HFFc6 (cell line): ENCODE data around the gene PRKG1. TPM values are rescaled to one million over a fixed set of nuclear protein-coding genes. Genes with fewer than 3 reads are reported as not detected.

Experiments used
- DNase-seq: peaks from one replicate; pipeline ENCODE4 v3.0.0-alpha.2; 2018
- H3K27ac Mint-ChIP-seq: 2 replicates; pipeline ENCODE4 v1.8.0; 2020; ENCODE audit warnings: mild to moderate bottlenecking, mixed read lengths
- H3K27me3 Mint-ChIP-seq: 2 replicates; pipeline ENCODE4 v1.8.0; 2021; ENCODE audit warnings: mild to moderate bottlenecking, moderate library complexity, mixed read lengths; ENCODE audit not compliant: insufficient read depth
- H3K36me3 Mint-ChIP-seq: 2 replicates; pipeline ENCODE4 v1.8.0; 2021; ENCODE audit warnings: low read depth, mixed read lengths
- H3K4me1 Mint-ChIP-seq: 2 replicates; pipeline ENCODE4 v1.8.0; 2020; ENCODE audit warnings: low read depth, mixed read lengths
- H3K4me3 Mint-ChIP-seq: 2 replicates; pipeline ENCODE4 v1.8.0; 2020; ENCODE audit warnings: mild to moderate bottlenecking, moderate library complexity, mixed read lengths
- H3K9me3 Mint-ChIP-seq: 2 replicates; pipeline ENCODE4 v1.8.0; 2020; ENCODE audit warnings: mild to moderate bottlenecking, mixed read lengths
- CTCF ChIP-seq: fragments of 200-600 bp; sonication (generic); IDR thresholded peaks from 2 replicates; pipeline ENCODE4 v1.5.0; 2021; ENCODE audit warnings: antibody characterized with exemption, mild to moderate bottlenecking
- total RNA-seq, 6 experiments: library from RNA; stranded (reverse); fragmentation: NEBNext Ultra II Directional; extraction: Animal tissue kit (Norgen Biotek cat#: 25700); gene quantifications; 2 replicates in 1 of 6; 3 replicates in 5 of 6; pipeline ENCODE4 v1.2.3, GENCODE V29; 2021

The PRKG1 gene
- total RNA-seq, 6 experiments from 2014 or later: 9.3 to 10.1 (median 9.8) TPM

GRCh38 chr10:52011118-52011517, 936.8 kb downstream of the PRKG1 start:
- Mint-ChIP-seq H3K27me3 (no peaks in the 10 kb centered on the region), H3K4me3 (no peak overlapping the region), H3K36me3 (no peaks in the 10 kb centered on the region), H3K27ac (no peak overlapping the region), H3K9me3 (0 out of 2 replicates have a peak, but pooled peaks cover 5% of the 10 kb centered on the region), H3K4me1 (no peaks in the 10 kb centered on the region)
- no peak for TF ChIP-seq CTCF
- DNase-seq: no peak

- DNase-seq: no peak
- Mint-ChIP-seq H3K4me3 (no peak overlapping the region), H3K9me3 (0 out of 2 replicates have a peak, but pooled peaks cover under 1% of the 10 kb centered on the region), H3K4me1 (no peaks in the 10 kb centered on the region), H3K27ac (no peak overlapping the region), H3K27me3 (no peaks in the 10 kb centered on the region), H3K36me3 (no peaks in the 10 kb centered on the region)
- TF ChIP-seq CTCF: no peak
Measured at GRCh38 chr10:52019077-52019555, 944.8 kb downstream of the PRKG1 start.

- Mint-ChIP-seq H3K36me3 (no peaks in the 10 kb centered on the region), H3K4me3 (no peak overlapping the region), H3K9me3 (no peaks in the 10 kb centered on the region), H3K27me3 (no peaks in the 10 kb centered on the region), H3K4me1 (no peaks in the 10 kb centered on the region), H3K27ac (no peak overlapping the region)
- DNase-seq: no peak
- TF ChIP-seq CTCF: no peak
Measured at GRCh38 chr10:52019656-52020055, 945.4 kb downstream of the PRKG1 start.

- no peaks in the 10 kb centered on the region for H3K36me3 Mint-ChIP-seq
- H3K9me3 Mint-ChIP-seq: no peaks in the 10 kb centered on the region
- H3K27me3 Mint-ChIP-seq: no peaks in the 10 kb centered on the region
- TF ChIP-seq CTCF: no peak
- no peaks in the 10 kb centered on the region for H3K4me1 Mint-ChIP-seq
- no peak overlapping the region for H3K4me3 Mint-ChIP-seq
- no peak overlapping the region for H3K27ac Mint-ChIP-seq
- no peak for DNase-seq
Measured at GRCh38 chr10:52020173-52020572, 945.9 kb downstream of the PRKG1 start.

GRCh38 chr10:52020702-52021101, 946.4 kb downstream of the PRKG1 start:
- no peak for DNase-seq
- no peaks in the 10 kb centered on the region for H3K27me3 Mint-ChIP-seq
- TF ChIP-seq CTCF: no peak
- H3K9me3 Mint-ChIP-seq: no peaks in the 10 kb centered on the region
- H3K4me1 Mint-ChIP-seq: no peaks in the 10 kb centered on the region
- no peak overlapping the region for H3K4me3 Mint-ChIP-seq
- no peak overlapping the region for H3K27ac Mint-ChIP-seq
- H3K36me3 Mint-ChIP-seq: no peaks in the 10 kb centered on the region
